Measurements from ENCODE around the gene SIAH3.

The SIAH3 gene

DNA sequence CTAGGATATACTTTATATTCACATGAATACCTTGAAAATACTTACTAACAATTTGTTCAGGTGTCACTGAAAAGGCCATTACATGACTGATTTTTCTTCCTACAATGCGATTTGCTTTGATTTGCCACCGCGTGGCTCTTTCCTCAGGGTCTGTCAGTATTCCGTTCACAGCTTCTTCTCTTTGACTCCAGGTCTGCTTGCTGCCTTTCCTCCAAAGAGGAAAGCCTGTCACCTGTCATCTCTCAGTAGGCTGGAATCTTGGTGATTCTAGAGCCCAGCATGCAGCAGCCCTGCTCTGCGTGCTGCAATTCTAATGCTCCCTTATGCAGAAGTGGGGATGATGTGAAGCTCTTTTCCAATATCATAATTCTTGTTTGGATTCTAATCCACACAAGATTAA, 33.6 kb upstream of the SIAH3 start:
- H3K27me3 ChIP-seq (ENCODE audit: insufficient read depth, low read depth), result no peaks in the 10 kb centered on the region
- H3K27ac ChIP-seq, result no peak overlapping the region
- TF ChIP-seq, protein P1, sequence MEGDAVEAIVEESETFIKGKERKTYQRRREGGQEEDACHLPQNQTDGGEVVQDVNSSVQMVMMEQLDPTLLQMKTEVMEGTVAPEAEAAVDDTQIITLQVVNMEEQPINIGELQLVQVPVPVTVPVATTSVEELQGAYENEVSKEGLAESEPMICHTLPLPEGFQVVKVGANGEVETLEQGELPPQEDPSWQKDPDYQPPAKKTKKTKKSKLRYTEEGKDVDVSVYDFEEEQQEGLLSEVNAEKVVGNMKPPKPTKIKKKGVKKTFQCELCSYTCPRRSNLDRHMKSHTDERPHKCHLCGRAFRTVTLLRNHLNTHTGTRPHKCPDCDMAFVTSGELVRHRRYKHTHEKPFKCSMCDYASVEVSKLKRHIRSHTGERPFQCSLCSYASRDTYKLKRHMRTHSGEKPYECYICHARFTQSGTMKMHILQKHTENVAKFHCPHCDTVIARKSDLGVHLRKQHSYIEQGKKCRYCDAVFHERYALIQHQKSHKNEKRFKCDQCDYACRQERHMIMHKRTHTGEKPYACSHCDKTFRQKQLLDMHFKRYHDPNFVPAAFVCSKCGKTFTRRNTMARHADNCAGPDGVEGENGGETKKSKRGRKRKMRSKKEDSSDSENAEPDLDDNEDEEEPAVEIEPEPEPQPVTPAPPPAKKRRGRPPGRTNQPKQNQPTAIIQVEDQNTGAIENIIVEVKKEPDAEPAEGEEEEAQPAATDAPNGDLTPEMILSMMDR (conservative IDR thresholded peaks at IDR 0.05; ENCODE audit: low read depth, low read length), result no peak
- no peak overlapping the region for H3K4me3 ChIP-seq (IDR thresholded peaks at IDR 0.05; ENCODE audit: insufficient read depth, low read depth, low read length)
- no peaks in the 10 kb centered on the region for H4K20me1 ChIP-seq (ENCODE audit: insufficient read depth)
- H3K9ac ChIP-seq, result no peak overlapping the region
- no peaks in the 10 kb centered on the region for H3K4me1 ChIP-seq (ENCODE audit: low read depth, poor library complexity, severe bottlenecking)
- no peak overlapping the region for H3K4me2 ChIP-seq
- no peak overlapping the region for H2AFZ ChIP-seq (ENCODE audit: low read depth)
- H3K79me2 ChIP-seq (ENCODE audit: insufficient read depth, low read depth), result no peaks in the 10 kb centered on the region
- no peaks in the 10 kb centered on the region for H3K36me3 ChIP-seq (ENCODE audit: insufficient read depth)

DNA sequence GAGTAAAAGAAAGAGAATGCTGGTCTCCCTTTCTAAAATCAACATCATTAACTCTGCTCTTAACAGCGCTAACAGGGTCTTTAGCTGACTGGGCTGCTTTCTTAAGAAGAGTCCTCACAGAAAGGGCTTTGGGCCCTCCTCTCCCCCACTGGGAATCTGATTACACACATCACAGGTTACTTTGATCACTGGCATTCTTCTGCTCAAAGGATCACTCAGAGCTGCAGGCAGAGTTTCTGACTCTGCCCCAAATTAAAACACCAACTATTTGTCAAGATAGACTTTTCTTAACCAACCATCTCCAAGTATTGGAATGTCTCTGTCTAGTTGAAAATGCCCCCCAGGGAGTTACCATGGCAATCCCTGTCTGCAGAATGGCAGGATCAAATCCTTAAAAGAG, 31.1 kb upstream of the SIAH3 start:
- no peak overlapping the region for H3K27ac ChIP-seq
- H3K4me2 ChIP-seq, result no peak overlapping the region
- no peaks in the 10 kb centered on the region for H4K20me1 ChIP-seq (ENCODE audit: insufficient read depth)
- no peaks in the 10 kb centered on the region for H3K79me2 ChIP-seq (ENCODE audit: insufficient read depth, low read depth)
- H2AFZ ChIP-seq (ENCODE audit: low read depth), result no peak overlapping the region
- no peaks in the 10 kb centered on the region for H3K36me3 ChIP-seq (ENCODE audit: insufficient read depth)
- H3K4me1 ChIP-seq (ENCODE audit: low read depth, poor library complexity, severe bottlenecking), result no peaks in the 10 kb centered on the region
- H3K9ac ChIP-seq, result no peak overlapping the region
- H3K27me3 ChIP-seq (ENCODE audit: insufficient read depth, low read depth), result no peaks in the 10 kb centered on the region
- TF ChIP-seq, protein P1 (conservative IDR thresholded peaks at IDR 0.05; ENCODE audit: low read depth, low read length), result no peak
- H3K4me3 ChIP-seq (IDR thresholded peaks at IDR 0.05; ENCODE audit: insufficient read depth, low read depth, low read length), result no peak overlapping the region

DNA sequence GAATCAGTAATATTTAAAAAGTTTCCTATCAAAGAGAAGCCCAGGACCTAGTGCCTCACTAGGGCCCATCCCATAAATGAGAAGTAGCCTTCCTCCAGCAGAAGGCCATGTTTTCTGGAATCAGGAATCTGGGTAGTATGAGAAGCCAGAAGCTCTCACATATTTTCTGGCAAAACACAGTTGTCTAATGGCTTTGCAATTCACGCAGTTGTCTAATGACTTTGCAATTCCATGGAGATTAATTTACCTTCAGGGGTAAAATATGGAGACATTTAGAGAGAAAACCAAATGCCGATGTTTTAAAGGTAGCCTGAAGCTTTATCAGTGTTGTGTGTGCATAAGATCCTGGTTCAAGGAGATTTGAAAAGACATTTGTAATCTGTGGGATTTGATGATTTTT, 29.8 kb upstream of the SIAH3 start:
- H4K20me1 ChIP-seq (ENCODE audit: insufficient read depth), result no peaks in the 10 kb centered on the region
- no peak overlapping the region for H2AFZ ChIP-seq (ENCODE audit: low read depth)
- H3K27me3 ChIP-seq (ENCODE audit: insufficient read depth, low read depth), result no peaks in the 10 kb centered on the region
- H3K4me3 ChIP-seq (IDR thresholded peaks at IDR 0.05; ENCODE audit: insufficient read depth, low read depth, low read length), result no peak overlapping the region
- no peak overlapping the region for H3K9ac ChIP-seq
- no peaks in the 10 kb centered on the region for H3K4me1 ChIP-seq (ENCODE audit: low read depth, poor library complexity, severe bottlenecking)
- TF ChIP-seq, protein P1 (conservative IDR thresholded peaks at IDR 0.05; ENCODE audit: low read depth, low read length), result no peak
- no peak overlapping the region for H3K4me2 ChIP-seq
- no peaks in the 10 kb centered on the region for H3K79me2 ChIP-seq (ENCODE audit: insufficient read depth, low read depth)
- no peaks in the 10 kb centered on the region for H3K36me3 ChIP-seq (ENCODE audit: insufficient read depth)
- H3K27ac ChIP-seq, result no peak overlapping the region

DNA sequence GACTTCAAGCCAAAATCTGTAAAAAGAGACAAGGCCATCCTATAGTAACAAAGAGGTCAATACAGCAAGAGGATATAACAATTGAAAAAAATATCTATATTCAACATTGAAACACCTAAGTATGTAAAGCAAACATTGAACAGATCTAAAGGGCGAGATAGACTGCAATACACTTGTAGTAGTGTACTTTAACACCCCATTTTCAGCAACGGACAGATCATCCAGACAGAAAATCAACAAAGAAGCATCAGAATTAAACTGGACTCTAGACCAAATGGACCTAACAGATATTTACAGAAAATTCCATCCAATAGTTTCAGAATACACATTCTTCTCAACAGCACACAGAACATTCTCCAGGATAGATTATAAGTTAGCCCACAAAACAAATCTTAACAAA, 28.7 kb upstream of the SIAH3 start:
- no peak overlapping the region for H2AFZ ChIP-seq (ENCODE audit: low read depth)
- no peaks in the 10 kb centered on the region for H3K36me3 ChIP-seq (ENCODE audit: insufficient read depth)
- H3K9ac ChIP-seq, result no peak overlapping the region
- no peak overlapping the region for H3K4me2 ChIP-seq
- no peaks in the 10 kb centered on the region for H3K4me1 ChIP-seq (ENCODE audit: low read depth, poor library complexity, severe bottlenecking)
- H3K27ac ChIP-seq, result no peak overlapping the region
- H4K20me1 ChIP-seq (ENCODE audit: insufficient read depth), result no peaks in the 10 kb centered on the region
- H3K79me2 ChIP-seq (ENCODE audit: insufficient read depth, low read depth), result no peaks in the 10 kb centered on the region
- no peaks in the 10 kb centered on the region for H3K27me3 ChIP-seq (ENCODE audit: insufficient read depth, low read depth)
- no peak overlapping the region for H3K4me3 ChIP-seq (IDR thresholded peaks at IDR 0.05; ENCODE audit: insufficient read depth, low read depth, low read length)
- TF ChIP-seq, protein P1 (conservative IDR thresholded peaks at IDR 0.05; ENCODE audit: low read depth, low read length), result no peak

DNA sequence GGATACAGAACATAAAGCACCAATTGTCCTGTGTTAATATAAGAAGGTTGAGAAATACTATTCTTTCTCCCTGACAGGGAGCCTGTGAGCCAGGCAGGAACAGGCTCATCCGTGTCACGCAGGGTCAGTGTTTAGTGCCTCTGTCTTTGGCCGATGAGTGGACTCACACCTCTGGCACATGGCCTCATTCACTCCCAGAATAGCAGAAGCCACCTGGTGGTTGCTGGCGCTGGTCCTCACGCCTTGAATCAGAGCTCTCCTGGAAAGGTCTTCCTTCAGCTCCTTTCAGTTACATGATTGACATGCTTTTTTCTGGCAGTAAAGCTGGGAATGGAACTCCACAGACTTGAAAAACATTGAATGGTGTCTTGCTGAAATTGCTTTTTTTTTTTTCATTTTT, 28.1 kb upstream of the SIAH3 start:
- TF ChIP-seq, protein P1 (conservative IDR thresholded peaks at IDR 0.05; ENCODE audit: low read depth, low read length), result no peak
- H3K36me3 ChIP-seq (ENCODE audit: insufficient read depth), result no peaks in the 10 kb centered on the region
- no peaks in the 10 kb centered on the region for H3K79me2 ChIP-seq (ENCODE audit: insufficient read depth, low read depth)
- no peak overlapping the region for H3K4me3 ChIP-seq (IDR thresholded peaks at IDR 0.05; ENCODE audit: insufficient read depth, low read depth, low read length)
- no peaks in the 10 kb centered on the region for H3K4me1 ChIP-seq (ENCODE audit: low read depth, poor library complexity, severe bottlenecking)
- no peaks in the 10 kb centered on the region for H3K27me3 ChIP-seq (ENCODE audit: insufficient read depth, low read depth)
- H3K27ac ChIP-seq, result no peak overlapping the region
- no peak overlapping the region for H3K9ac ChIP-seq
- no peak overlapping the region for H2AFZ ChIP-seq (ENCODE audit: low read depth)
- H4K20me1 ChIP-seq (ENCODE audit: insufficient read depth), result no peaks in the 10 kb centered on the region
- H3K4me2 ChIP-seq, result no peak overlapping the region
